IPS-20b (cell line): ENCODE measurements around the gene SGF29.
"Not testable (repeated sequence)": the region's sequence is repeated elsewhere in the genome, so short reads cannot be mapped to it uniquely, and the experiment has no call there.

Experiments used
- H3K27ac ChIP-seq: one replicate; pipeline ENCODE4 v1.5.1; 2013; ENCODE audit warnings: low read length
- H3K27me3 ChIP-seq: 2 replicates; pipeline ENCODE4 v1.6.1; 2013; ENCODE audit warnings: mild to moderate bottlenecking, low read length, inconsistent platforms; ENCODE audit not compliant: insufficient read depth
- H3K36me3 ChIP-seq: 2 replicates; pipeline ENCODE4 v1.6.1; 2013; ENCODE audit warnings: low read depth, mild to moderate bottlenecking, inconsistent platforms, low read length, moderate library complexity; ENCODE audit not compliant: insufficient read depth
- H3K4me1 ChIP-seq: 2 replicates; pipeline ENCODE4 v1.6.1; 2013; ENCODE audit warnings: mild to moderate bottlenecking, control low read depth, inconsistent platforms, low read length, moderate library complexity; ENCODE audit not compliant: insufficient read depth
- H3K4me3 ChIP-seq: 2 replicates; pipeline ENCODE4 v1.5.1; 2013; ENCODE audit warnings: mild to moderate bottlenecking, low read length, inconsistent platforms
- H3K9ac ChIP-seq: 2 replicates; pipeline ENCODE4 v1.6.1; 2013; ENCODE audit warnings: low read depth, mild to moderate bottlenecking, inconsistent platforms, low read length, moderate library complexity
- H3K9me3 ChIP-seq: 2 replicates; pipeline ENCODE4 v1.6.1; 2013; ENCODE audit warnings: mild to moderate bottlenecking, low read depth, low read length, inconsistent platforms; ENCODE audit not compliant: insufficient read depth

SGF29 gene

GRCh38 chr16:28603381-28604185 lies 49.9 kb downstream of the SGF29 start:
- H3K27ac ChIP-seq: no peak overlapping the region
- no peaks in the 10 kb centered on the region for H3K27me3 ChIP-seq
- H3K36me3 ChIP-seq: no peaks in the 10 kb centered on the region
- no peak overlapping the region for H3K9ac ChIP-seq
- no peaks in the 10 kb centered on the region for H3K9me3 ChIP-seq
- no peak overlapping the region for H3K4me3 ChIP-seq
- H3K4me1 ChIP-seq: no peaks in the 10 kb centered on the region

GRCh38 chr16:28604186-28604565 lies 50.5 kb downstream of the SGF29 start:
- no peak overlapping the region for H3K27ac ChIP-seq
- no peaks in the 10 kb centered on the region for H3K27me3 ChIP-seq
- no peak overlapping the region for H3K4me3 ChIP-seq
- no peak overlapping the region for H3K9ac ChIP-seq
- no peaks in the 10 kb centered on the region for H3K4me1 ChIP-seq
- H3K36me3 ChIP-seq: no peaks in the 10 kb centered on the region
- H3K9me3 ChIP-seq: no peaks in the 10 kb centered on the region

GRCh38 chr16:28606291-28607115 lies 52.8 kb downstream of the SGF29 start:
- Histone ChIP-seq H3K27ac (no peak overlapping the region), H3K27me3 (no peaks in the 10 kb centered on the region), H3K9me3 (no peaks in the 10 kb centered on the region), H3K36me3 (no peaks in the 10 kb centered on the region), H3K4me1 (no peaks in the 10 kb centered on the region; the same call in 1 of the 2 replicates), H3K9ac (no peak overlapping the region), H3K4me3 (no peak overlapping the region)

- H3K9me3 ChIP-seq: no peaks in the 10 kb centered on the region
- no peak overlapping the region for H3K4me3 ChIP-seq
- no peaks in the 10 kb centered on the region for H3K27me3 ChIP-seq
- H3K36me3 ChIP-seq: no peaks in the 10 kb centered on the region
- H3K4me1 ChIP-seq: no peaks in the 10 kb centered on the region; the same call in 1 of the 2 replicates
- H3K9ac ChIP-seq: no peak overlapping the region
- no peak overlapping the region for H3K27ac ChIP-seq
These were observed 53.5 kb downstream of the SGF29 start for GRCh38 chr16:28607116-28607623.

GRCh38 chr16:28607681-28608495 lies 54.2 kb downstream of the SGF29 start:
- H3K4me3 ChIP-seq, H3K9ac ChIP-seq, H3K9me3 ChIP-seq: not testable (repeated sequence)

GRCh38 chr16:28608496-28608808 lies 54.7 kb downstream of the SGF29 start:
- H3K4me1 ChIP-seq, H3K9ac ChIP-seq, H3K27ac ChIP-seq, H3K4me3 ChIP-seq, H3K36me3 ChIP-seq, H3K27me3 ChIP-seq, H3K9me3 ChIP-seq: not testable (repeated sequence)

More at GRCh38 chr16:28607681-28608495, 54.2 kb downstream of the SGF29 start:
- not testable (repeated sequence) for H3K4me1 ChIP-seq, H3K36me3 ChIP-seq, H3K27me3 ChIP-seq, H3K27ac ChIP-seq

- not testable (repeated sequence) for H3K27ac ChIP-seq, H3K27me3 ChIP-seq, H3K36me3 ChIP-seq, H3K4me1 ChIP-seq, H3K4me3 ChIP-seq, H3K9me3 ChIP-seq, H3K9ac ChIP-seq
These were observed 55.3 kb downstream of the SGF29 start for GRCh38 chr16:28608867-28609596.

GRCh38 chr16:28609631-28610594 lies 56.2 kb downstream of the SGF29 start, which contains the start of gene SULT1A1:
Gene SULT1A1, minus strand, starts transcription at chr16:28610044. Its CDS starts 1,189 bp downstream, at chr16:28608855.
- Histone ChIP-seq H3K9me3 (no peaks in the 10 kb centered on the region), H3K27me3 (no peaks in the 10 kb centered on the region), H3K36me3 (no peaks in the 10 kb centered on the region), H3K9ac (no peak within 1 kb of the TSS), H3K27ac (no peak within 1 kb of the TSS), H3K4me1 (no peaks in the 10 kb centered on the region; the same call in 1 of the 2 replicates), H3K4me3 (no peak within 1 kb of the TSS)

- no peak overlapping the region for H3K9ac ChIP-seq
These were observed 57.0 kb downstream of the SGF29 start for GRCh38 chr16:28610595-28611191.

More at GRCh38 chr16:28610595-28611191, 57.0 kb downstream of the SGF29 start:
- no peaks in the 10 kb centered on the region for H3K36me3 ChIP-seq
- H3K4me3 ChIP-seq: no peak overlapping the region
- H3K9me3 ChIP-seq: no peaks in the 10 kb centered on the region
- no peaks in the 10 kb centered on the region for H3K27me3 ChIP-seq
- H3K4me1 ChIP-seq: no peaks in the 10 kb centered on the region; the same call in 1 of the 2 replicates
- H3K27ac ChIP-seq: no peak overlapping the region
